Non-pigmented ciliary epithelial cell (primary cell): Measurements from ENCODE around the gene ACTN3.
"Not testable (repeated sequence)": the region's sequence is repeated elsewhere in the genome, so short reads cannot be mapped to it uniquely, and the experiment has no call there.

Experiments
- DNase-seq: peaks from one replicate; pipeline ENCODE4 v3.0.0-alpha.2; 2010; ENCODE audit warnings: low read depth

ACTN3 gene

GRCh38 chr11:66564984-66565383 is 18.3 kb downstream of the ACTN3 start:
- DNase-seq, result no peak

- DNase-seq, result no peak
Observed at GRCh38 chr11:66566221-66566620, 19.5 kb downstream of the ACTN3 start.

- DNase-seq, result no peak
Observed at GRCh38 chr11:66567787-66568123, 21.1 kb downstream of the ACTN3 start.

GRCh38 chr11:66568124-66568916 is 21.6 kb downstream of the ACTN3 start, which contains the start of gene CTSF:
Gene CTSF (minus strand): TSS chr11:66568606. CDS start chr11:66568486, 120 bp downstream.
- no peak for DNase-seq

GRCh38 chr11:66569076-66569475 is 22.4 kb downstream of the ACTN3 start:
- DNase-seq, result no peak

GRCh38 chr11:66570079-66570849 is 23.6 kb downstream of the ACTN3 start:
- no peak for DNase-seq

- no peak for DNase-seq
Observed at GRCh38 chr11:66570850-66571180, 24.1 kb downstream of the ACTN3 start.

GRCh38 chr11:66579017-66579606 is 32.4 kb downstream of the ACTN3 start:
- DNase-seq, result no peak

GRCh38 chr11:66580803-66581202 is 34.1 kb downstream of the ACTN3 start:
- DNase-seq, result no peak

GRCh38 chr11:66581261-66581660 is 34.6 kb downstream of the ACTN3 start:
- no peak for DNase-seq

- DNase-seq, result not testable (repeated sequence)
Observed at GRCh38 chr11:66582565-66583147, 36.0 kb downstream of the ACTN3 start.

GRCh38 chr11:66585447-66585846 is 38.7 kb downstream of the ACTN3 start:
- not testable (repeated sequence) for DNase-seq

GRCh38 chr11:66586136-66586535 is 39.4 kb downstream of the ACTN3 start:
- DNase-seq, result no peak

- DNase-seq, result not testable (repeated sequence)
Observed at GRCh38 chr11:66589315-66589714, 42.6 kb downstream of the ACTN3 start.

GRCh38 chr11:66589996-66590675 is 43.4 kb downstream of the ACTN3 start:
- no peak for DNase-seq

- no peak for DNase-seq
Observed at GRCh38 chr11:66591175-66591574, 44.5 kb downstream of the ACTN3 start.

GRCh38 chr11:66592457-66593302 is 46.0 kb downstream of the ACTN3 start, which contains the start of the genes CCDC87 and CCS:
Gene CCDC87 (minus strand): TSS chr11:66593063. CDS start chr11:66593015, 48 bp downstream.
Gene CCS (plus strand): TSS chr11:66593185. CDS start chr11:66593262, 77 bp downstream.
- DNase-seq, result no peak

GRCh38 chr11:66593303-66593635 is 46.6 kb downstream of the ACTN3 start:
- no peak for DNase-seq

GRCh38 chr11:66593650-66594049 is 46.9 kb downstream of the ACTN3 start:
- DNase-seq, result no peak

GRCh38 chr11:66595245-66595904 is 48.7 kb downstream of the ACTN3 start:
- DNase-seq, result no peak

GRCh38 chr11:66598993-66599392 is 52.3 kb downstream of the ACTN3 start:
- DNase-seq, result no peak
